ENCODE results near the gene SGIP1.
"Not testable (repeated sequence)": the region's sequence is repeated elsewhere in the genome, so short reads cannot be mapped to it uniquely, and the experiment has no call there.

Gene SGIP1

DNA sequence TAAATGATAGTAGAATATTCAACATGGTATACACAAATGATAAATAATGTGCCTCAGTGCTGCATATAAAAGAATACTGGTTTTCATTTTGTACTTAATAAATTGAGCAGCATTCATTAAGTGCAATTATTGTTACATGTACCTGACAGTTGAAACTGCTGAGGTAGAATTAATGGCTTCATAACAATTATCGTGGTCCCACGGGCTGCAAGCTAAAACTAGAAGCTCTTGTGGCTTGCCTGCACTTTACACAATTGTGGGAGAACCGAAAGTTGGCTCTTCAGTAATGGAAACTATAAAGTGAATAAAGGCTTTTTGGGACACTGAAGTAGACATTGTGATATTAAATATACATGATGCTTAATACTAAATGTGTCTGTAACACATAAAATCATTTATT is 243.9 kb downstream of the SGIP1 start:
- DNase-seq, result no peak

DNA sequence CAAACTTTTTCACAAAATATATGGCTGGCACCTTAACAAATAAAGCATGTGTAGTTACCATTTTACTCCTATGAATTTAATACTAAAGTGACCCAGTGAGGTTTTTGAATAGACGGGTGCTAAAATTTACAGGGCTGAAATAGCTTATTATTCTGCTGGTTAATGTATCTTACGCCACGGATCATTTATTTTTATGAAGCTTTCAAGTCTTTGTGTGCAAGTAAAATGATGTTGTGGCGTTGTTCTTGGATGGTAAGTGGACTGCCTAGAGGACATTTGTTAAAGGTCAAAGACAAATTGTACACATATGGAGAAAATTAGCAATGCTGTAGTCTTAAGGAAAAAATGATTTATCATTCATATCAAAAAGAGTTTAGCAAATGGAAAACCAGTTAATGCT is 244.3 kb downstream of the SGIP1 start:
- DNase-seq, result no peak

GRCh38 chr1:66778969-66779368 is 245.0 kb downstream of the SGIP1 start:
- DNase-seq, result no peak

DNA sequence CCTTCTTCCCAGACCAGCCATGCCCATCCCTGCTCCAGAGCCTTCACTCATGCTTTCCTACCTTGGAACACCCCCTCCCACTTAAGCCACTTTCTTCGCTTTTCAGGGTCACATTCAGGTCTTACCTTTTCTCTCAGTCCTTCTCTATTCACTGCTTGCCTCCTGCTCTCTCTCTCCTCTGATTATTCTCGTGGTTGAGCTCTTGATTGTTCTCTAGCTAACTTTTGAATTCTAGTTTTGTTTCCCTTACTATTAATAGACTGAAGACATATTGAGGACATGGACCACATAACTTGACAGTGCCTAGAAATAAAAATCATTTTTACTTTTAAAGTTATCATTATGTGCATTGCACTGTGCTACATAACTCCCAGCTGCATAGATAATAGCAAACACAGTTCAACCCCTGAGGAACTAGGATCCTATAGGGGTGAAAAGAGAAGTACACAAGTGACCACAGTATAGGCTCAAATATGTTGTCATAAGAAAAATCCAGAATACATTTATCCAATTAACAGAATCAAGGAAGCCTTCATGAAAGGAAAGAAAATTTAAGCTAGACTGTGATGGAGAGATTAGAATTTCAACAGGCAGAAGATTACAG is 245.6 kb downstream of the SGIP1 start:
- no peak for DNase-seq

- not testable (repeated sequence) for DNase-seq
Measured at GRCh38 chr1:66785800-66786199, 251.8 kb downstream of the SGIP1 start.

DNA sequence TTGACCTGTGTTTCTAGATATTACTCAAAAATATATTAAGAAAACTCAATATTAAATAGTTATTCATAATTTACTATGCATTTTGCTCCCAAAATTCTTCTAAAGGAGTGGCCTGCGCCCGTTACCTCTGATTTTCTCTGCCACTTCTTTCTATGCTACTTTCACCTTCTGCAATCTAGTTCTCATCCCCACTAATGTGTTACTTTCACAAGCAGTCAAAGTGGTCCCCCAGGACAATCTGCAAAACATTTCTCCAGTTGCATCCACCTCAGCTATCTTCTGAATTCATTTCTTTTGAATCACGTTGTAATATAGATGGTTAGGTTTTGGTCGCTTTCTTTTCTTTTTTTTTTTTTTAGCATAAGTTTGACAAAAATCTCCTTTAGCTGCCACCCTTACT is 253.7 kb downstream of the SGIP1 start:
- no peak for DNase-seq

GRCh38 chr1:66788231-66788939 is 254.4 kb downstream of the SGIP1 start:
- no peak for DNase-seq

DNA sequence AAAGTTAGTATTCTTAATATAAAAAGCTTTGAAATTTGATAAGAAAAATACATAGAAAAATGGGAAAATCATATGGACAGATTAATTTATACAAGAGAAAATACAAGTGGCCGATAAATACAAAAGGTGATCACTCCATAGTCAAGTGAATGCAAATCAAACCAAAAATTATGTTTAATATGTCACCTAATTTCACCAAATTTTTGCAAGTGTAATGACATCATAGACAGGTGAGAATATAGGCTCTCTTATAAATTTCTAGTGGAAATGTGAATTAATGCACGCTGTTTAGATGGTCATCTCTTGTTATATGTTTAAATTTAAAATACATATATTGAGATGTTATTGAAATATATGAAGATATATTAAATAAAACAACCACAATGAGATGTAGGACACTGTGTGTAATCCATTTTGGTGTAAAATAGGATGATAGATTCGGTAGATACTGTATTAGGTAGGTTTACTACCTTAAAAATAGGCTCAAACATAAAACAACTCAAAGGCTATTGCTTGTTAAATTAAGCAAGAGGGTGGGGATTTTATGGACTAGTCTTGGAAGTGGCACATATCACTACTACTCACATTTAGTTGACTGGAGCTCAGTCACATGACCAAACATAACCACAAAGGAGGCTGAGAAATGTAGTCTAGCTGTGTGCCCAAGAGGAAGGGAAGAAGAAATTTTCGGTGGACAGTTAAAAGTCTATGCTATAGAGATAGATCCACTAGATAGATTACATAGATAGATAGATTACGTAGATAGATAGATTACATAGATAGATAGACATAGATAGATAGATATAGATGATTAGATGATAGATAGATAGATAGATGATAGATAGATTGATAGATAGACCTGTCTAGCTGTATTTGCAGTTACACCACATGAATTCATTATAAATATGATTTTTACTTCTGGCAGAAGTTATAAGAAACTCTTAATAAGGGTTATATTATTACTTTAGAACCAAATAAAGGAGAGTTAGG is 258.0 kb downstream of the SGIP1 start:
- no peak for DNase-seq

DNA sequence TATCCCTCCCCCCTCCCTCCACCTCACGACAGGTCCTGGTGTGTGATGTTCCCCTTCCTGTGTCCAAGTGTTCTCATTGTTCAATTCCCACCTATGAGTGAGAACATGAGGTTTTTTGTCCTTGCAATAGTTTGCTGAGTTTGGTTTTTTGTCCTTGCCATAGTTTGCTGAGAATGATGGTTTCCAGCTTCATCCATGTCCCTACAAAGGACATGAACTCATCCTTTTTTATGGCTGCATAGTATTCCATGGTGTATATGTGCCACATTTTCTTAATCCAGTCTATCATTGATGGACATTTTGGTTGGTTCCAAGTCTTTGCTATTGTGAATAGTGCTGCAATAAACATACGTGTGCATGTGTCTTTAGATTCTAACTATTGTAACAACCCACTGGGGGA is 261.9 kb downstream of the SGIP1 start:
- not testable (repeated sequence) for DNase-seq

Data from DMS 273 treated with DMSO at 0.1 percent for 48 hours (cell line).